IMR-90 (cell line): ENCODE data around the gene TMEM72. TPM values are rescaled to one million over a fixed set of nuclear protein-coding genes. Genes with fewer than 3 reads are reported as not detected.

ENCODE experiments used
- ATAC-seq: fragments of 200-7000 bp; cut with Tn5 transposase; 2 replicates; pipeline ENCODE4 v1.9.1; 2020; ENCODE audit warnings: low read depth, mild to moderate bottlenecking, moderate library complexity
- BruUV-seq: library from RNA; stranded (reverse); fragments of 400-500 nt; replicated peaks from 2 replicates; lab custom pipeline; 2021; lab: Mats Ljungman, UMichigan
- CTCF ChIA-PET: fragments of 300-600 bp; formaldehyde crosslinking; extraction: SDS; loops from one replicate; lab custom pipeline; 2021; ENCODE audit warnings: antibody characterized with exemption; lab: Yijun Ruan, JAX
- POLR2A ChIA-PET: fragments of 300-600 bp; sonication (Branson Sonifier 250); formaldehyde crosslinking; loops from one replicate; lab custom pipeline; 2022; ENCODE audit warnings: antibody characterized with exemption; ENCODE audit not compliant: unreplicated experiment; lab: Charles Lee
- DNase-seq: peaks from one replicate; pipeline ENCODE4 v3.0.0; 2013
- H2AFZ ChIP-seq: replicated peaks from 2 replicates; pipeline ENCODE3; 2013; ENCODE audit warnings: low read length, mild to moderate bottlenecking; ENCODE audit not compliant: poor library complexity
- H2AK5ac ChIP-seq: 2 replicates; pipeline ENCODE4 v1.6.1; 2013; ENCODE audit warnings: low read depth, low read length, inconsistent platforms
- H2AK9ac ChIP-seq: replicated peaks from 2 replicates; pipeline ENCODE3; 2013; ENCODE audit warnings: mild to moderate bottlenecking, low read depth, low read length, moderate library complexity; ENCODE audit not compliant: poor library complexity
- H2BK120ac ChIP-seq: 2 replicates; pipeline ENCODE4 v1.6.1; 2013; ENCODE audit warnings: low read depth, low read length, inconsistent platforms
- H2BK15ac ChIP-seq: 3 replicates; pipeline ENCODE4 v1.6.1; 2013; ENCODE audit warnings: low read depth, low read length, inconsistent platforms
- H2BK20ac ChIP-seq: 2 replicates; pipeline ENCODE4 v1.6.1; 2013; ENCODE audit warnings: low read depth, mild to moderate bottlenecking, inconsistent platforms, low read length, moderate library complexity
- H2BK5ac ChIP-seq: 2 replicates; pipeline ENCODE4 v1.6.1; 2013; ENCODE audit warnings: mild to moderate bottlenecking, low read depth, low read length, inconsistent platforms; ENCODE audit not compliant: poor library complexity, severe bottlenecking
- H3K14ac ChIP-seq: replicated peaks from 2 replicates; pipeline ENCODE4 v1.6.1; 2013; ENCODE audit warnings: low read depth, low read length, inconsistent platforms
- H3K18ac ChIP-seq: 2 replicates; pipeline ENCODE4 v1.6.1; 2013; ENCODE audit warnings: low read depth, low read length, control low read depth
- H3K23ac ChIP-seq: 2 replicates; pipeline ENCODE4 v1.6.1; 2013; ENCODE audit warnings: low read depth, low read length, inconsistent platforms
- H3K27ac ChIP-seq: 2 replicates; pipeline ENCODE4 v1.5.1; 2013; ENCODE audit warnings: mild to moderate bottlenecking, control low read depth, low read length; ENCODE audit not compliant: insufficient read depth
- H3K27me3 ChIP-seq: 2 replicates; pipeline ENCODE4 v1.6.1; 2013; ENCODE audit warnings: low read length; ENCODE audit not compliant: control insufficient read depth, insufficient read depth
- H3K36me3 ChIP-seq: 2 replicates; pipeline ENCODE4 v1.6.1; 2013; ENCODE audit warnings: low read length, mixed read lengths; ENCODE audit not compliant: control insufficient read depth, insufficient read depth
- H3K4ac ChIP-seq: 2 replicates; pipeline ENCODE4 v1.6.1; 2013; ENCODE audit warnings: low read depth, low read length, inconsistent platforms
- H3K4me1 ChIP-seq: 2 replicates; pipeline ENCODE4 v1.6.1; 2013; ENCODE audit warnings: low read length, mixed read lengths; ENCODE audit not compliant: control insufficient read depth, insufficient read depth
- H3K4me2 ChIP-seq: 2 replicates; pipeline ENCODE4 v1.6.1; 2013; ENCODE audit warnings: low read depth, mild to moderate bottlenecking, control low read depth, low read length, moderate library complexity
- H3K4me3 ChIP-seq: 2 replicates; pipeline ENCODE4 v1.5.1; 2013; ENCODE audit warnings: low read depth, mild to moderate bottlenecking, control low read depth, low read length, moderate library complexity; ENCODE audit not compliant: insufficient read depth
- H3K56ac ChIP-seq: 2 replicates; pipeline ENCODE4 v1.6.1; 2013; ENCODE audit warnings: low read length, inconsistent platforms; ENCODE audit not compliant: insufficient read depth; ENCODE audit errors: extremely low read depth
- H3K79me1 ChIP-seq, 2 experiments: 2 replicates each; pipeline ENCODE4 v1.6.1; 2013; ENCODE audit warnings: low read length in 2 of 2, inconsistent platforms in 1 of 2, low read depth in 1 of 2
- H3K9ac ChIP-seq: 2 replicates; pipeline ENCODE4 v1.6.1; 2013; ENCODE audit warnings: low read depth, low read length, control low read depth
- H3K9me1 ChIP-seq: 2 replicates; pipeline ENCODE4 v1.6.1; 2013; ENCODE audit warnings: low read length, inconsistent platforms; ENCODE audit not compliant: insufficient read depth
- H3K9me3 ChIP-seq: 2 replicates; pipeline ENCODE4 v1.6.1; 2013; ENCODE audit warnings: low read length; ENCODE audit not compliant: control insufficient read depth, insufficient read depth
- H4K20me1 ChIP-seq: 2 replicates; pipeline ENCODE4 v1.6.1; 2013; ENCODE audit warnings: low read length, inconsistent platforms; ENCODE audit not compliant: insufficient read depth
- H4K5ac ChIP-seq: 2 replicates; pipeline ENCODE4 v1.6.1; 2013; ENCODE audit warnings: mild to moderate bottlenecking, low read depth, low read length, control low read depth
- H4K8ac ChIP-seq, 2 experiments: 2 replicates each; pipeline ENCODE4 v1.6.1; 2013; ENCODE audit warnings: low read depth in 2 of 2, low read length in 2 of 2, control low read depth in 1 of 2, inconsistent platforms in 1 of 2
- H4K91ac ChIP-seq: 2 replicates; pipeline ENCODE4 v1.6.1; 2013; ENCODE audit warnings: low read depth, low read length, inconsistent platforms; ENCODE audit not compliant: insufficient read depth
- BHLHE40 ChIP-seq: fragments of 150-350 bp; IDR thresholded peaks from 2 replicates; pipeline ENCODE4 v1.6.1; 2016; ENCODE audit warnings: mild to moderate bottlenecking, low read depth, low read length
- CEBPB ChIP-seq: IDR thresholded peaks from 2 replicates; pipeline ENCODE4 v1.6.1; 2012; ENCODE audit warnings: low read depth, low read length, improper control_type of control experiment
- CHD1 ChIP-seq: IDR thresholded peaks from 2 replicates; pipeline ENCODE4 v1.6.1; 2012; ENCODE audit warnings: low read depth, low read length, improper control_type of control experiment
- CTCF ChIP-seq: conservative IDR thresholded peaks from 2 replicates; pipeline ENCODE4 v1.5.1; 2012; ENCODE audit warnings: mild to moderate bottlenecking, low read depth, low read length, improper control_type of control experiment
- ELK1 ChIP-seq: fragments of 150-350 bp; IDR thresholded peaks from 2 replicates; pipeline ENCODE4 v1.6.1; 2016; ENCODE audit warnings: low read depth, mild to moderate bottlenecking, low read length, moderate library complexity, borderline replicate concordance
- FOS ChIP-seq: fragments of 150-350 bp; IDR thresholded peaks from 2 replicates; pipeline ENCODE4 v1.6.1; 2016; ENCODE audit warnings: low read depth, low read length
- MAFK ChIP-seq: IDR thresholded peaks from 2 replicates; pipeline ENCODE4 v1.6.1; 2012; ENCODE audit warnings: low read depth, low read length, improper control_type of control experiment
- MAZ ChIP-seq: IDR thresholded peaks from 2 replicates; pipeline ENCODE4 v1.6.1; 2012; ENCODE audit warnings: low read depth, mild to moderate bottlenecking, low read length, improper control_type of control experiment, moderate library complexity, borderline replicate concordance
- MXI1 ChIP-seq: IDR thresholded peaks from 2 replicates; pipeline ENCODE4 v1.6.1; 2012; ENCODE audit warnings: low read depth, mild to moderate bottlenecking, low read length, moderate library complexity, borderline replicate concordance
- NFE2L2 ChIP-seq: fragments of 150-350 bp; IDR thresholded peaks from 2 replicates; pipeline ENCODE4 v1.6.1; 2016; ENCODE audit warnings: low read depth, mild to moderate bottlenecking, low read length
- POLR2A ChIP-seq: IDR thresholded peaks from 2 replicates; pipeline ENCODE4 v1.6.1; 2012; ENCODE audit warnings: mild to moderate bottlenecking, low read depth, low read length
- RAD21 ChIP-seq: IDR thresholded peaks from 2 replicates; pipeline ENCODE4 v1.6.1; 2012; ENCODE audit warnings: low read length, improper control_type of control experiment
- RCOR1 ChIP-seq: IDR thresholded peaks from 2 replicates; pipeline ENCODE4 v1.6.1; 2012; ENCODE audit warnings: mild to moderate bottlenecking, low read length, improper control_type of control experiment; ENCODE audit not compliant: insufficient replicate concordance
- RFX5 ChIP-seq: IDR thresholded peaks from 2 replicates; pipeline ENCODE4 v1.8.0; 2012; ENCODE audit warnings: low read depth, mild to moderate bottlenecking, low read length, moderate library complexity
- SMC3 ChIP-seq: fragments of 150-350 bp; IDR thresholded peaks from 2 replicates; pipeline ENCODE4 v1.6.1; 2016; ENCODE audit warnings: low read depth, mild to moderate bottlenecking, antibody characterized with exemption, low read length, moderate library complexity
- USF2 ChIP-seq: fragments of 150-350 bp; IDR thresholded peaks from 2 replicates; pipeline ENCODE4 v1.6.1; 2017; ENCODE audit warnings: mild to moderate bottlenecking, antibody characterized with exemption, low read length, low read depth
- WGBS, 2 experiments: methylation state at CpG; one replicate each; pipeline versions ENCODE4 v1.1.5 to v1.1.7; 2013; ENCODE audit warnings: missing lambda C conversion rate in 2 of 2; ENCODE audit not compliant: insufficient read length in 1 of 2; ENCODE audit errors: extremely low coverage in 2 of 2; 5-methylcytosine and 5-hydroxymethylcytosine counted together
- dilution Hi-C: fragments of 300-500 bp; cut with HindIII; formaldehyde crosslinking; loops from one replicate; pipeline ENCODE4 v1.14.3; 2018; ENCODE audit warnings: low sequenced_read_pairs; ENCODE audit not compliant: unreplicated experiment
- in situ Hi-C: fragments of 300-500 bp; cut with MboI; formaldehyde crosslinking; loops from 3 replicates; pipeline ENCODE4 v1.14.3; 2019; ENCODE audit warnings: low sequenced_read_pairs, inconsistent platforms, mixed read lengths
- intact Hi-C: fragments of 100-400 bp; cut with micrococcal nuclease; formaldehyde crosslinking; loops from 2 replicates; pipeline ENCODE4 v1.10.0; 2022
- polyA plus RNA-seq, 3 experiments: library from polyadenylated mRNA; depleted of rRNA; stranded (reverse); fragments of >200 nt; gene quantifications; 2 replicates each; pipeline ENCODE4 v1.2.3, GENCODE V29; 2012; ENCODE audit warnings: low replicate concordance in 1 of 3
- total RNA-seq: library from RNA; depleted of rRNA; stranded (reverse); fragments of >200 nt; gene quantifications from 2 replicates; pipeline ENCODE4 v1.2.3, GENCODE V29; 2012

Gene TMEM72
- total and polyA plus RNA-seq, 2 of the 4 experiments (the other 2 are of a cell fraction), result not detected

- H3K36me3 ChIP-seq, result no peaks in the 10 kb centered on the region
- no peak overlapping the region for H3K4ac ChIP-seq
- intact Hi-C loops, result no loop called here
- H2BK120ac ChIP-seq, result no peak overlapping the region
- TF ChIP-seq MAZ (no peak), NFE2L2 (no peak), MAFK (no peak), RAD21 (no peak), ELK1 (no peak), BHLHE40 (no peak), CTCF (no peak), RCOR1 (no peak), SMC3 (no peak), CHD1 (no peak), MXI1 (no peak), POLR2A (no peak), USF2 (no peak), RFX5 (no peak), CEBPB (no peak), FOS (no peak)
- no peak overlapping the region for H2AFZ ChIP-seq
- no peak overlapping the region for H2AK5ac ChIP-seq
- H2BK20ac ChIP-seq, result no peak overlapping the region
- no peak overlapping the region for H3K4me2 ChIP-seq
- no peaks in the 10 kb centered on the region for H3K79me1 ChIP-seq
- no peak overlapping the region for H3K4me3 ChIP-seq
- no peak overlapping the region for H4K8ac ChIP-seq
- BruUV-seq, result no TSS peak
- ATAC-seq (no peak), DNase-seq (no peak)
- H3K9me3 ChIP-seq, result no peaks in the 10 kb centered on the region
- no peak overlapping the region for H4K91ac ChIP-seq
- no peak overlapping the region for H3K27ac ChIP-seq
- ChIA-PET POLR2A (no interaction called here), CTCF (interaction anchor here (0.9 kb wide), 1 partner anchor 503 kb away, joined by 3 read pairs; no protein-coding TSS in a partner anchor)
- no peak overlapping the region for H4K5ac ChIP-seq
- peaks cover 5% of the 10 kb centered on the region; the same call in 1 of the 2 replicates for H3K27me3 ChIP-seq
- WGBS, 2 experiments, result no CpG with 5 or more reads among the region's 1 CpG
- H2AK9ac ChIP-seq, result no peak overlapping the region
- no peak overlapping the region for H3K56ac ChIP-seq
- H3K14ac ChIP-seq, result no peak overlapping the region
- H2BK15ac ChIP-seq, result no peak overlapping the region
- dilution Hi-C loops, result no loop called here
- in situ Hi-C loops, result loop anchor here (25.0 kb wide), 1 partner anchor 812 kb away; no protein-coding TSS in a partner anchor
- H4K20me1 ChIP-seq, result no peaks in the 10 kb centered on the region
- H3K9ac ChIP-seq, result no peak overlapping the region
- peaks cover 3% of the 10 kb centered on the region for H3K9me1 ChIP-seq
- no peak overlapping the region for H3K18ac ChIP-seq
- H3K23ac ChIP-seq, result no peak overlapping the region
- no peak overlapping the region for H2BK5ac ChIP-seq
- H3K4me1 ChIP-seq, result peaks cover 4% of the 10 kb centered on the region
These were observed 37.0 kb upstream of the TMEM72 start for GRCh38 chr10:44874166-44874565.
